HG03354 (cell line): ENCODE data around the gene WDR5B.

Source experiments
- ATAC-seq: cut with Tn5 transposase; IDR thresholded peaks from one replicate; pipeline ENCODE4 v1.9.1; 2021; ENCODE audit warnings: mild to moderate bottlenecking; ENCODE audit not compliant: unreplicated experiment, poor library complexity, severe bottlenecking

Gene WDR5B

GRCh38 chr3:122410639-122411038, 5.2 kb downstream of the WDR5B start:
- no peak for ATAC-seq

- ATAC-seq: no peak
Measured at GRCh38 chr3:122410111-122410510, 5.8 kb downstream of the WDR5B start.

GRCh38 chr3:122409446-122409845, 6.4 kb downstream of the WDR5B start:
- no peak for ATAC-seq

GRCh38 chr3:122407946-122408345, 7.9 kb downstream of the WDR5B start:
- no peak for ATAC-seq

GRCh38 chr3:122406198-122406597, 9.7 kb downstream of the WDR5B start:
- ATAC-seq: no peak

GRCh38 chr3:122405015-122405414, 10.8 kb downstream of the WDR5B start:
- ATAC-seq: no peak

- ATAC-seq: no peak
Measured at GRCh38 chr3:122403489-122403888, 12.4 kb downstream of the WDR5B start.

GRCh38 chr3:122398920-122399319, 16.9 kb downstream of the WDR5B start:
- no peak for ATAC-seq

- ATAC-seq: no peak
Measured at GRCh38 chr3:122397201-122397600, 18.7 kb downstream of the WDR5B start.

GRCh38 chr3:122396511-122396910, 19.4 kb downstream of the WDR5B start:
- no peak for ATAC-seq

GRCh38 chr3:122395582-122395981, 20.3 kb downstream of the WDR5B start:
- no peak for ATAC-seq

GRCh38 chr3:122394173-122394572, 21.7 kb downstream of the WDR5B start:
- no peak for ATAC-seq

- ATAC-seq: no peak
Measured at GRCh38 chr3:122392868-122393844, 22.7 kb downstream of the WDR5B start.

GRCh38 chr3:122391681-122392446, 24.0 kb downstream of the WDR5B start:
- no peak for ATAC-seq

- ATAC-seq: no peak
Measured at GRCh38 chr3:122390665-122391064, 25.2 kb downstream of the WDR5B start.

- no peak for ATAC-seq
Measured at GRCh38 chr3:122389892-122390291, 26.0 kb downstream of the WDR5B start.

GRCh38 chr3:122389197-122389596, 26.7 kb downstream of the WDR5B start:
- no peak for ATAC-seq

GRCh38 chr3:122387709-122388108, 28.2 kb downstream of the WDR5B start:
- no peak for ATAC-seq

- peak; percentile 92 for ATAC-seq
Measured at GRCh38 chr3:122383771-122384697, 31.8 kb downstream of the WDR5B start, which contains the start of gene FAM162A. TSS of gene FAM162A (plus strand) at chr3:122384182. CDS start at chr3:122384266, 84 bp downstream.
